Glomerular endothelial cell (primary cell): ENCODE measurements around the gene NOL4L. TPM values are rescaled to one million over a fixed set of nuclear protein-coding genes. Genes with fewer than 3 reads are reported as not detected.

Experiments
- DNase-seq: peaks from one replicate; pipeline ENCODE4 v3.0.0-alpha.2; 2011; ENCODE audit warnings: low read depth, low spot score; ENCODE audit errors: extremely low read depth
- total RNA-seq: library from RNA; depleted of rRNA; stranded (reverse); fragments of >200 nt; gene quantifications from 2 replicates; pipeline ENCODE4 v1.2.3, GENCODE V29; 2015

NOL4L gene
- 43.4 and 99.9 TPM in 2 replicates for total RNA-seq

- no peak for DNase-seq
Observed at GRCh38 chr20:32585011-32585585, at the start of gene NOL4L. NOL4L (minus strand) TSS chr20:32585333; CDS start chr20:32584890, 443 bp downstream.

GRCh38 chr20:32634041-32634805 is 49.1 kb upstream of the NOL4L start:
- no peak for DNase-seq

GRCh38 chr20:32632461-32633354 is 47.6 kb upstream of the NOL4L start:
- DNase-seq = no peak

GRCh38 chr20:32631933-32632460 is 46.9 kb upstream of the NOL4L start:
- DNase-seq = no peak

GRCh38 chr20:32629813-32630212 is 44.7 kb upstream of the NOL4L start:
- DNase-seq = no peak

- no peak for DNase-seq
Observed at GRCh38 chr20:32628960-32629530, 43.9 kb upstream of the NOL4L start.

- no peak for DNase-seq
Observed at GRCh38 chr20:32626859-32627636, 41.9 kb upstream of the NOL4L start.

GRCh38 chr20:32626407-32626806 is 41.3 kb upstream of the NOL4L start:
- no peak for DNase-seq

GRCh38 chr20:32625996-32626395 is 40.9 kb upstream of the NOL4L start:
- DNase-seq = no peak

- DNase-seq = no peak
Observed at GRCh38 chr20:32624687-32625345, 39.7 kb upstream of the NOL4L start.

GRCh38 chr20:32623667-32624157 is 38.6 kb upstream of the NOL4L start:
- no peak for DNase-seq

GRCh38 chr20:32622585-32623468 is 37.7 kb upstream of the NOL4L start:
- no peak for DNase-seq

- DNase-seq = no peak
Observed at GRCh38 chr20:32621891-32622584, 36.9 kb upstream of the NOL4L start.

GRCh38 chr20:32621071-32621890 is 36.1 kb upstream of the NOL4L start:
- no peak for DNase-seq

GRCh38 chr20:32619586-32619985 is 34.5 kb upstream of the NOL4L start:
- no peak for DNase-seq

GRCh38 chr20:32614772-32615171 is 29.6 kb upstream of the NOL4L start:
- no peak for DNase-seq

- no peak for DNase-seq
Observed at GRCh38 chr20:32614303-32614702, 29.2 kb upstream of the NOL4L start.
